Liver (tissue), 9 donors: ENCODE data around the gene COBL. TPM values are rescaled to one million over a fixed set of nuclear protein-coding genes. Genes with fewer than 3 reads are reported as not detected.

Experiments used
- DNase-seq: peaks from one replicate; pipeline ENCODE4 v3.0.0-alpha.2; 2017; ENCODE audit warnings: low spot score
- H3K27ac ChIP-seq, 2 donors: one replicate each; pipeline ENCODE4 v1.7.0; 2013; ENCODE audit warnings: inconsistent platforms in 2 of 2, low read length in 2 of 2, control low read depth in 1 of 2, low read depth in 1 of 2, mild to moderate bottlenecking in 1 of 2
- H3K27me3 ChIP-seq, 4 donors: one replicate each; pipeline versions ENCODE4 v1.6.1 to v1.7.0; 2013; ENCODE audit warnings: low read length in 3 of 4, inconsistent platforms in 1 of 4, mild to moderate bottlenecking in 1 of 4, moderate library complexity in 1 of 4; ENCODE audit not compliant: control insufficient read depth in 4 of 4, insufficient read depth in 4 of 4
- H3K36me3 ChIP-seq, 4 donors: one replicate each; pipeline versions ENCODE4 v1.6.1 to v1.7.0; 2013; ENCODE audit warnings: low read length in 3 of 4, mild to moderate bottlenecking in 3 of 4, low read depth in 1 of 4, moderate library complexity in 1 of 4; ENCODE audit not compliant: control insufficient read depth in 4 of 4, insufficient read depth in 3 of 4
- H3K4me1 ChIP-seq, 4 donors: one replicate each; pipeline versions ENCODE4 v1.6.1 to v1.7.0; 2013; ENCODE audit warnings: low read length in 3 of 4, mild to moderate bottlenecking in 3 of 4, moderate library complexity in 1 of 4; ENCODE audit not compliant: control insufficient read depth in 4 of 4, insufficient read depth in 4 of 4
- H3K4me3 ChIP-seq, 3 donors: one replicate each; pipeline versions ENCODE4 v1.6.1 to v1.7.0; 2013; ENCODE audit warnings: low read length in 3 of 3, control low read depth in 1 of 3, low read depth in 1 of 3, mild to moderate bottlenecking in 1 of 3
- H3K9ac ChIP-seq, 2 donors: one replicate each; pipeline ENCODE4 v1.7.0; 2013; ENCODE audit warnings: low read length in 2 of 2, mild to moderate bottlenecking in 2 of 2, moderate library complexity in 2 of 2, control low read depth in 1 of 2, low read depth in 1 of 2
- H3K9me3 ChIP-seq, 4 donors: one replicate each; pipeline versions ENCODE4 v1.6.1 to v1.7.0; 2013; ENCODE audit warnings: low read length in 3 of 4; ENCODE audit not compliant: control insufficient read depth in 4 of 4
- ATF3 ChIP-seq: IDR thresholded peaks from 2 replicates; pipeline ENCODE4 v1.6.1; 2016; ENCODE audit warnings: antibody characterized with exemption
- FOXA1 ChIP-seq: IDR thresholded peaks from 2 replicates; pipeline ENCODE4 v1.6.1; 2016; ENCODE audit warnings: antibody characterized with exemption
- FOXA2 ChIP-seq: IDR thresholded peaks from 2 replicates; pipeline ENCODE4 v1.6.1; 2016; ENCODE audit warnings: antibody characterized with exemption
- HNF4A ChIP-seq, 2 donors: conservative IDR thresholded peaks; 2 replicates each; pipeline ENCODE4 v1.6.1; 2016; ENCODE audit warnings: antibody characterized with exemption in 2 of 2, mild to moderate bottlenecking in 2 of 2
- HNF4G ChIP-seq: IDR thresholded peaks from 2 replicates; pipeline ENCODE4 v1.6.1; 2016; ENCODE audit warnings: antibody characterized with exemption
- JUND ChIP-seq, 2 donors: IDR thresholded peaks; 2 replicates each; pipeline ENCODE4 v1.6.1; 2016; ENCODE audit warnings: antibody characterized with exemption in 2 of 2
- MAX ChIP-seq: IDR thresholded peaks from 2 replicates; pipeline ENCODE4 v1.6.1; 2016; ENCODE audit warnings: antibody characterized with exemption
- NR2F2 ChIP-seq: IDR thresholded peaks from 2 replicates; pipeline ENCODE4 v1.6.1; 2016; ENCODE audit warnings: antibody characterized with exemption
- RAD21 ChIP-seq, 2 donors: IDR thresholded peaks; 2 replicates each; pipeline ENCODE4 v1.6.1; 2016; ENCODE audit warnings: antibody characterized with exemption in 2 of 2, mild to moderate bottlenecking in 2 of 2
- REST ChIP-seq: IDR thresholded peaks from 2 replicates; pipeline ENCODE4 v1.6.1; 2016; ENCODE audit warnings: antibody characterized with exemption, mild to moderate bottlenecking
- RXRA ChIP-seq, 2 donors: IDR thresholded peaks; 2 replicates each; pipeline ENCODE4 v1.6.1; 2017 to 2018; ENCODE audit warnings: antibody characterized with exemption in 2 of 2, mild to moderate bottlenecking in 1 of 2
- SP1 ChIP-seq: IDR thresholded peaks from 2 replicates; pipeline ENCODE4 v1.6.1; 2018; ENCODE audit warnings: antibody characterized with exemption, mild to moderate bottlenecking
- TAF1 ChIP-seq: conservative IDR thresholded peaks from 2 replicates; pipeline ENCODE4 v1.6.1; 2016; ENCODE audit warnings: antibody characterized with exemption, mild to moderate bottlenecking
- YY1 ChIP-seq: IDR thresholded peaks from 2 replicates; pipeline ENCODE4 v1.6.1; 2016; ENCODE audit warnings: antibody characterized with exemption, mild to moderate bottlenecking
- ZBTB33 ChIP-seq: IDR thresholded peaks from 2 replicates; pipeline ENCODE4 v1.6.1; 2016; ENCODE audit warnings: antibody characterized with exemption
- WGBS: extraction: QIAGEN DNeasy Blood & Tissue Kit; methylation state at CpG from one replicate; pipeline ENCODE4 v1.1.7; 2013; 5-methylcytosine and 5-hydroxymethylcytosine counted together
- polyA plus RNA-seq, 2 donors: library from polyadenylated mRNA; stranded (reverse) in 1 of 2; unstranded in 1 of 2; fragments of 200-250 nt in 1 of 2; fragments of >200 nt in 1 of 2; fragmentation: Nextera tagmentation in 1 of 2; extraction: Ambion mirVana in 1 of 2; gene quantifications; one replicate each; pipeline versions ENCODE4 v1.2.1 to v1.2.3, GENCODE V29; 2013 to 2015
- total RNA-seq, 2 donors: library from RNA; depleted of rRNA; stranded (reverse); fragments of >200 nt; gene quantifications; one replicate each; pipeline ENCODE4 v1.2.3, GENCODE V29; 2014
- donor health status: healthy.
- donor health status: healthy.
- donor health status: healthy.
- donor health status: healthy.
- donor health status: healthy.

The COBL gene
- total and polyA plus RNA-seq, 4 donors: 5.8 to 18.7 (median 10.7) TPM

- Histone ChIP-seq H3K9ac (no peak overlapping the region), H3K9me3 (no peaks in the 10 kb centered on the region), H3K4me1 (peaks cover 5 to 11% (median 7%) of the 10 kb centered on the region in 4 donors), H3K36me3 (no peaks in the 10 kb centered on the region), H3K4me3 (no peak overlapping the region), H3K27ac (no peak overlapping the region), H3K27me3 (no peaks in the 10 kb centered on the region)
- WGBS: 55% methylated on average over 3 of the region's 3 CpGs
- TF ChIP-seq SP1: peak; percentile 21
- peak in 1 of 2 donors; percentile 29 for TF ChIP-seq RXRA (IDR thresholded peaks at IDR 0.05)
- TF ChIP-seq HNF4A (conservative IDR thresholded peaks at IDR 0.05): peak; percentile 45 to 46
- TF ChIP-seq RAD21 (IDR thresholded peaks at IDR 0.05): peak in 1 of 2 donors; percentile 50
- TF ChIP-seq TAF1: no peak
- peak; percentile 5 for DNase-seq
These were observed 88.1 kb downstream of the COBL start for GRCh38 chr7:51228386-51228958.

- no peaks in the 10 kb centered on the region for H3K36me3 ChIP-seq
- DNase-seq: no peak
- TF ChIP-seq RAD21 (IDR thresholded peaks at IDR 0.05) (no peak), HNF4G (no peak), ZBTB33 (no peak), REST (no peak), MAX (no peak), HNF4A (conservative IDR thresholded peaks at IDR 0.05) (no peak), SP1 (no peak), NR2F2 (no peak), FOXA1 (no peak), JUND (IDR thresholded peaks at IDR 0.05) (no peak), ATF3 (no peak), TAF1 (no peak), YY1 (no peak), FOXA2 (no peak)
- no peak overlapping the region for H3K4me3 ChIP-seq
- no peak overlapping the region for H3K27ac ChIP-seq
- 82% methylated on average over 6 of the region's 6 CpGs for WGBS
- no peaks in the 10 kb centered on the region for H3K27me3 ChIP-seq
- H3K9me3 ChIP-seq: no peaks in the 10 kb centered on the region
- peaks cover 5 to 11% (median 7%) of the 10 kb centered on the region in 4 donors for H3K4me1 ChIP-seq
- H3K9ac ChIP-seq: no peak overlapping the region
These were observed 88.7 kb downstream of the COBL start for GRCh38 chr7:51227861-51228260.
